ENCODE measurements around the gene PRKCA.

- TF ChIP-seq POLR2AphosphoS5 (IDR thresholded peaks at IDR 0.05; ENCODE audit: low read depth, low read length) (no peak), TAF1 (IDR thresholded peaks at IDR 0.05; ENCODE audit: borderline replicate concordance, low read depth, low read length) (no peak), POLR2A (IDR thresholded peaks at IDR 0.05; ENCODE audit: low read depth, low read length) (no peak)
These were observed 4.0 kb downstream of the PRKCA start for GRCh38 chr17:66306446-66306845.
